Memory B cell (primary cell): ENCODE measurements around the gene CD99L2.

Experiments
- ATAC-seq: fragments of 150-1000 bp; cut with Tn5 transposase; 2 replicates; pipeline ENCODE4 v1.10.0; 2021; ENCODE audit warnings: low read depth, mild to moderate bottlenecking, moderate library complexity
- DNase-seq, 2 donors: peaks; one replicate each; pipeline ENCODE4 v3.0.0; 2022; ENCODE audit warnings: low spot score in 2 of 2
- H3K27ac Mint-ChIP-seq: one replicate; pipeline ENCODE4 v1.8.0; 2022; ENCODE audit warnings: mild to moderate bottlenecking, moderate library complexity, mixed read lengths
- H3K27me3 Mint-ChIP-seq: one replicate; pipeline ENCODE4 v1.8.0; 2022; ENCODE audit warnings: mixed read lengths
- H3K36me3 Mint-ChIP-seq: one replicate; pipeline ENCODE4 v1.8.0; 2022; ENCODE audit warnings: mild to moderate bottlenecking, mixed read lengths
- H3K4me1 Mint-ChIP-seq: one replicate; pipeline ENCODE4 v1.8.0; 2022; ENCODE audit warnings: mixed read lengths
- H3K4me3 Mint-ChIP-seq: one replicate; pipeline ENCODE4 v1.8.0; 2022; ENCODE audit warnings: mild to moderate bottlenecking, moderate library complexity, mixed read lengths
- H3K9me3 Mint-ChIP-seq: one replicate; pipeline ENCODE4 v1.8.0; 2022; ENCODE audit warnings: mixed read lengths

The CD99L2 gene

DNA sequence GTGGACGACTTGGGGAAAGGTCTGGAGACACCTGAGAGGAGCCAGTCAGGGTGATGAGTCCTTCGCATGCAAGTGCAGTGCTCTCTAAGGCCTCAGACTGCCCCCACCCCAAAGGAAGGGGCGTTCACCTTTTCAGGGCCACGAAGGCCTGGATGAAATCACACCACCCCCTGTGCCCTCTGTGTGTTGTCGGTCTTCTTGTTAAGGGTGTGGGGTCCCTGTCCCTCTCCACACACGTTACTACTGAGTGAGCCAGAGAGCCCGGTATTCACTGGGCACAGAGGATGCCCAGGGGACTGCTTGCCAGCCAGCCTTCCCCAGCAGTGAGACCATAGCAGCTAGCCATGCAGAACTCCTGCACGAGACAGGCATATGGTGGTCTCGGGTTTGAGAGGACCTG lies 133.2 kb downstream of the CD99L2 start:
- Mint-ChIP-seq H3K36me3 (peaks cover 2% of the 10 kb centered on the region), H3K27me3 (no peaks in the 10 kb centered on the region), H3K9me3 (no peaks in the 10 kb centered on the region), H3K4me3 (no peak overlapping the region), H3K4me1 (no peaks in the 10 kb centered on the region), H3K27ac (no peak overlapping the region)
- DNase-seq (no peak), ATAC-seq (no peak)

DNA sequence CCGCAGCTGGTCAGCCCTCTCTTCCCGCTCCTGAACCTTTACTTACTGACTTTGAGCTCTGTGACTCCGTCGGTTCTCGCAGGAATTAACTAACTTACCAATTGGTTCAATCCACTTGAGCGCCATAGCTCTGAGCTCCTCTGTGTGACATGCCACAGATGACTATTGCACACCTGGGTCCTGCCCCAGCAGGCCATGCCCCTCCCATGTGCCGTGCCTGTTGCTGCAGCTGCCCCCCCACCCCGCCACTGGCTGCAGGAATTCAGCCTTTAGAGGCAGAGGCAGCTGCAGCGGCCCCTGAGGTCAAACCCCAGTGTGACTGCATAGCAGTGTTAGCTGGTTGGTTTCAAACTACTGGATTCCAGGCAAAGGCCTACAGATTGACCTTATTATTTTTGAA lies 134.7 kb downstream of the CD99L2 start:
- no peak for ATAC-seq
- no peak overlapping the region for H3K27ac Mint-ChIP-seq
- H3K36me3 Mint-ChIP-seq = peaks cover 2% of the 10 kb centered on the region
- no peaks in the 10 kb centered on the region for H3K9me3 Mint-ChIP-seq
- no peaks in the 10 kb centered on the region for H3K27me3 Mint-ChIP-seq
- no peaks in the 10 kb centered on the region for H3K4me1 Mint-ChIP-seq
- DNase-seq = no peak
- H3K4me3 Mint-ChIP-seq = no peak overlapping the region

DNA sequence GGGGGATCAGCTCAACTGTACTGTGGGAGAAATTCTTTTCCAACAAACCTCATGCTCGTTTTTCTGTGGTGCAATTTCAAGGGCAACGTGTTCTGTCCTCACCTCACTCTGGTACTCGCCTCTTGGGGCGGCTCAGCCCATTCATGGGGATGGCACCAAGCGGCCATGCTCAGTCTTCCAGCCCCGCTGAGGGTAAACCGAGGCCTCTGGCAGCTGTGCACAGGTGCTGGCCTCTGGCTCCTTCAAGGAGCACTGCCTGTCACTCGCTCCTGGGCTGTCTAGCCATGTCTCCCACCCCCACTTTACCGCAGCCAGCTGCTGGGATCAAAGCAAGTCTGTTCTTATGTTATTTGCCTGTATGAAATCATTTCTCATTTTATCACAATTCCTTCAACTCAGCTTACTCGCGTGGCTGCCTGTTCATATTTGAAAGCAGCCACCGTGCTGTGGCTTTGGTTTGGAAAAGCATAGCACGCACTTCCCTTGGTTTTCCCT lies 135.1 kb downstream of the CD99L2 start:
- H3K9me3 Mint-ChIP-seq = no peaks in the 10 kb centered on the region
- no peaks in the 10 kb centered on the region for H3K4me1 Mint-ChIP-seq
- H3K4me3 Mint-ChIP-seq = no peak overlapping the region
- ATAC-seq (no peak), DNase-seq (no peak)
- no peak overlapping the region for H3K27ac Mint-ChIP-seq
- peaks cover 2% of the 10 kb centered on the region for H3K36me3 Mint-ChIP-seq
- H3K27me3 Mint-ChIP-seq = no peaks in the 10 kb centered on the region

DNA sequence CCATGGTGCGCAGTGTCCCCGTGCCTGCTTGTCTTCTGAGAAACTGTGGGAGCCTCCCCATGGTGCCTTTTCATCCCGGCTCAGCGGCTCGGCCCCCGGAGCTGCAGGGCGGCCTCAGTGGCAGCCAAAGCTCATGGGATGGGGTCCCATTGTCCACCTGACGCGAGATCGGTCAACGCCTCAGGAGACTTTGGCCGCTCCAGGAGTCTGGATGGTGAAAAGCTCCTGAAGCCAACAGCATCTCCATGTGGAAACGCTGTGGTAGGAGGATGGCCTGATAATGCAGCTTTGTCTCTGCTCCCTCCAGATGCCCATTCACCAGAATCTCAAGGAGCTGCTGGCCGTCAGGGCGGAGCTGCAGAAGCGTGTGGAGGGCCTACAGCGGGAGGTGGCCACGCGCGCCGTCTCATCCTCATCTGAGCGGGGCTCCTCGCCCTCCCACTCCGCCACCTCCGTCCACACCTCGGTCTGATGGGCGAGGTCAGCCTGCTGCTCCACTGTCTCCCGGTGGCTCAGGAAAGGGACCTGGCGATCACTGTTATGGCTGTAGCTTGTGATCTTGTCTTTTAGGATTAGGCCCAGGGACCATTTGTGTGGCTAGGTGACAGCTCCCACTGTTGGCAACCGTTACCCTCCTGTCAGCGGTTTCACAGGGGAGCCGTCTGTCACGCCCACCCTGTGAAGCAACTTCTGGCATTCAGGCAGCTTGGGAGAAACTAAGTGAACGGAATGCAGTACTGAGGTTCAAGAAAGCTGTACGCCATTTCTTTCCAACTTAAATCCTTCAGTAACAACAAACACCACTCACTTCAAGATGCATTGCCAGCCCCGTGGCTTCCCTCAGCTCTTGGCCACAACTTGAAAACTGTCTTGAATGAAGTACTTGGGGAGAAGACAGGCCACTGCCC lies 136.0 kb downstream of the CD99L2 start:
- Mint-ChIP-seq H3K27ac (no peak overlapping the region), H3K36me3 (peaks cover 5% of the 10 kb centered on the region), H3K4me3 (no peak overlapping the region), H3K27me3 (no peaks in the 10 kb centered on the region), H3K4me1 (peaks cover 2% of the 10 kb centered on the region), H3K9me3 (no peaks in the 10 kb centered on the region)
- ATAC-seq (no peak), DNase-seq (no peak)

DNA sequence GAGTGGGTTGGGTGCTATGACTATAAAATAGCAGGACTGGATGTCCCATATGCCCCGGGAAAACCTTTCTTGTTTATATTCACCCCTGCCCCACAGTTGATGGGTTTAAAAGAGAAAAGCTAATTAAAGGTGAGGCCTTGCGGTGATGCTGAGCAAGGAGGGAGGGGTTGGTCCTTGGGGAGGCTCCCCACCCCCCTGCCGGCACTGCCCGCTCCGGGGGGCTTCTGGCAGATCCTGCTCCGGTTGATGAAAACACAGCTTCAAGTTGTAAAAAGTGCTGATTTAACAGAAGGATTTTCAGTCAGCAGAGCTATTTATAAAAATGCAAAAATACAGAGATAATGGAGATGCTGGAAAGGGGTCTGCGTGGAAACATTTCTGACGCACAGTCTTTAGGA lies 136.7 kb downstream of the CD99L2 start:
- no peak for DNase-seq
- H3K27me3 Mint-ChIP-seq = no peaks in the 10 kb centered on the region
- peaks cover 2% of the 10 kb centered on the region for H3K4me1 Mint-ChIP-seq
- H3K27ac Mint-ChIP-seq = no peak overlapping the region
- no peaks in the 10 kb centered on the region for H3K9me3 Mint-ChIP-seq
- ATAC-seq = no peak
- peaks cover 9% of the 10 kb centered on the region for H3K36me3 Mint-ChIP-seq
- no peak overlapping the region for H3K4me3 Mint-ChIP-seq

DNA sequence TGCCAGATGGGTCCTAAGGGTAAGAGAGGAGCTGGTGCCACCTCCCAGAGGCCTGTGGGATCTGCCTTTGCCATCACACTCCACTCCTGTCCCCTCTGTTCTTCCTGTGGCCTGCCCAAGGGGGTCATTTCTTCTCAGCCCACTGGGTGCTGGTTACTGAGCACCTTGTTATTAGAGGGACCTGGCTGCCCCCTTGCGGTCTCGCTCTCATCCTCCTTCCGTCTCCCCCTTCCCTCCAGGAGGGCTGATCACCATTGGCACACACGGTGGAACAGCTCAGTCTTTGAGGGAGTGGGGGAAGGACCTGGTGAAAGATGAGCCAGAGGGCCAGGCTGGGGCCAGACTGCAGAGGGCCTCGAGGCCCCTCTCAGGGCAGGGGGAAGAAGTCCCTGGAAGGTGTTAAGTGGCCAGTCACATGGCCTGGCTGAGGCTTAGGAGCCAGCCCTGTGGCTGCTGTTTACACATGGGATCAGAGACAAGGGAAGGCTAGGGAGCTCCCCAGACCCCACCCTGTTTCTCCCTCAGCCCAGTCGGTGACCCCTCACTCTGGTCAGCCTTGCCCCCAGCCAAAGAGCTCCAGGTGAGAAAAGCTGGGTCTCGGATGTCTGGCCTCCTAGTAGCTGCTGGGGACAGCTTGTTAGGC lies 137.2 kb downstream of the CD99L2 start:
- peaks cover 2% of the 10 kb centered on the region for H3K4me1 Mint-ChIP-seq
- no peaks in the 10 kb centered on the region for H3K27me3 Mint-ChIP-seq
- peaks cover 9% of the 10 kb centered on the region for H3K36me3 Mint-ChIP-seq
- no peak for DNase-seq
- no peaks in the 10 kb centered on the region for H3K9me3 Mint-ChIP-seq
- no peak for ATAC-seq
- H3K4me3 Mint-ChIP-seq = no peak overlapping the region
- H3K27ac Mint-ChIP-seq = no peak overlapping the region

DNA sequence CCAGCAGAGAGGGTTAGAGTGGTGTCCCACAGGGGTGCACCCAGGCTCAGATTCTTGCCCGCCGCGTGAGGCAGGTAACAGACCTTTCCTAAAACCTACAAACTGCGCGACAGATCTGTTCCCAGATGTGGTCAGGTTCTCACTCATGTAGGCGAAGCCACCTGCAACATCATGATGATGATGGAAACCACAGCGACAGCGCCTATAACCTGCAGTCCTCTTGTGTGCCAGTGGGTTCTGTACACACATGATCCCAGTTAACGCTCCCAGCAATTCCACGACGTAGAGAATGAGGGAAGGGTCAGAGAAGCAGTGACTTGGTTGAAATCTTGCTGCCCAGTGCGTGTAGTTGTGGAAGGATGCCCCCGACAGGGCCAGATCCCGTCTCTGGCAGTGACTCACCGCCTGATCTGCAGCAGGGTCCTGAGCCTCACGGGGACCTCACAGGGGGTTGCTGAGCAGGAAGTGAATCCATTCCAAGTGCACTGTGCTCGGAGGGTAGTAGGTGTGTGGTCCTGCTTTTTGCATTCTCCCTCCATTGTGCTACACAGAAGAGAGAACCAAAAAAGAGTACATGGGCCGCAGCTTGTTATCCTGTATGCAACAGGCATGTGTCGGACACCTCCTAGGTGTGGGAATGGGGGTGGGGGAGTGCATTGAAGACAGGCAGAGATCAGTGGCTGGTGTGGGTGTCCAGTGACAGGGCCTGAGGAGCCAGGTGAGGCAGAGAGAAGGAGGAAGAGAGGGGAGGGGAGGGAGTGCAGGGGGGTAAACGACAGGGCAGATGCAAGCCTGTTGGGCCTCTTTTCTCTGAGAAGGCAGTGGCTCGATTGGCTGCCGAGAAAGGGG lies 138.7 kb downstream of the CD99L2 start:
- Mint-ChIP-seq H3K4me1 (peaks cover 2% of the 10 kb centered on the region), H3K27me3 (no peaks in the 10 kb centered on the region), H3K36me3 (peaks cover 9% of the 10 kb centered on the region), H3K27ac (peak overlapping the region; percentile 72), H3K4me3 (no peak overlapping the region), H3K9me3 (no peaks in the 10 kb centered on the region)
- ATAC-seq = no peak
- DNase-seq = no peak

DNA sequence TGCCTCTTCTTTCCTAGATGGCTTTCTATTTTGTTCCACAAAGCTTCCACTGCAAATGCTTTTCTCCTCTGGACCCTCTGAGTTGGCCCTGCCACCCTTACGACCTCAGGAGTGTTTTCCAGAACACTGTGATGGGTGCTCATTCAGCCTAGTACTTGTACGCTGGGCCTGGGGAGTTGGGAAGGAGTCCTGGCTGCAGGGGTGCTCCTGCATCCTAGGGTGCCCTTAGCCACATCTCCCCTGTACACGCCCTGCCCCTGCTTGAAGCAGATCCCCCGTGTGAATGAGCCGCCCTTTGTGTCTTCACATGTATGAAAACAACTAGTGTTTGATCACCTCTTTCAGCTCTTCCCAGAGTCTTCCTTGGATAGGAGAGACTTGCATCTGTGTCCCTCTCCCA lies 141.1 kb downstream of the CD99L2 start:
- Mint-ChIP-seq H3K9me3 (no peaks in the 10 kb centered on the region), H3K4me1 (peaks cover 2% of the 10 kb centered on the region), H3K27ac (peak overlapping the region; percentile 62), H3K27me3 (no peaks in the 10 kb centered on the region), H3K36me3 (peaks cover 10% of the 10 kb centered on the region), H3K4me3 (no peak overlapping the region)
- DNase-seq (no peak), ATAC-seq (no peak)

DNA sequence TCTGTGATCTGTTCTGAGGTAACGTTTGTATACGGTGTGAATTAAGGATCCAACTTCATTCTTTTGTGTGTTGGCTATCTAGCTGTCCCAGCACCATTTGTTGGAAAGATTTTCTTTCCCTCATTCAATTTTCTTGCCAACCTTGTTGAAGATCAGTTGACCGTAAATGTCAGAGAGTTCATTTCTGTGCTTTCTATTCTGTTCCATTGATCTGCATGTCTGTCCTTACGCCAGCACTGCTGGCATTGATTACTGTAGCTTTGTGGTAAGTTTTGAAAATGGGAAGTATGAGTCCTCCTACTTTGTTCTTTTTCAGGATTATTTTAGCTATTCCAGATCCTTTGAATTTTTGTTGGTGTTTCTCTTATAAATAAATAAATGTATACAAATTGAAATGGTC lies 144.5 kb downstream of the CD99L2 start:
- peaks cover 22% of the 10 kb centered on the region for H3K36me3 Mint-ChIP-seq
- H3K4me1 Mint-ChIP-seq = peaks cover 2% of the 10 kb centered on the region
- no peak for DNase-seq
- no peak for ATAC-seq
- H3K27ac Mint-ChIP-seq = no peak overlapping the region
- no peak overlapping the region for H3K4me3 Mint-ChIP-seq
- no peaks in the 10 kb centered on the region for H3K9me3 Mint-ChIP-seq
- H3K27me3 Mint-ChIP-seq = no peaks in the 10 kb centered on the region

DNA sequence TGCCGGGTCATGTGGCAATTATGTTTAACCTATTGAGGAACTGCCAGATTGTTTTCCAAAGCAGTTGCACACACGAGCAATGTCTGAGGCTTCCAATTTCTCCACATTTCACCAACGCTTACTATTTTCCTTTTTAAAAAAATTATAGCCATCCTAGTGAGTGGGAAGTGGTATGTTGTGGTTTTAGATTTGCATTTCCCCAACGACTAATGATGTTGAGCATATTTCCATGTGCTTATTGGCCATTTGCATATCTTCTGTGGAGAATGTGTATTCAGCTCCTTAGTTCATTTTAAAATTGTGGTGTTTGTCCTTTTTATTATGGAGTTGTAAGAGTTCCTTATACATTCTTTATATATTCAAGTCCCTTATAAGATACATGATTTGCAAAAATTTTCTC lies 145.1 kb downstream of the CD99L2 start:
- H3K27ac Mint-ChIP-seq = peak overlapping the region; percentile 45
- no peak for DNase-seq
- H3K27me3 Mint-ChIP-seq = no peaks in the 10 kb centered on the region
- H3K4me3 Mint-ChIP-seq = no peak overlapping the region
- peaks cover 2% of the 10 kb centered on the region for H3K4me1 Mint-ChIP-seq
- ATAC-seq = no peak
- H3K36me3 Mint-ChIP-seq = peaks cover 22% of the 10 kb centered on the region
- no peaks in the 10 kb centered on the region for H3K9me3 Mint-ChIP-seq

DNA sequence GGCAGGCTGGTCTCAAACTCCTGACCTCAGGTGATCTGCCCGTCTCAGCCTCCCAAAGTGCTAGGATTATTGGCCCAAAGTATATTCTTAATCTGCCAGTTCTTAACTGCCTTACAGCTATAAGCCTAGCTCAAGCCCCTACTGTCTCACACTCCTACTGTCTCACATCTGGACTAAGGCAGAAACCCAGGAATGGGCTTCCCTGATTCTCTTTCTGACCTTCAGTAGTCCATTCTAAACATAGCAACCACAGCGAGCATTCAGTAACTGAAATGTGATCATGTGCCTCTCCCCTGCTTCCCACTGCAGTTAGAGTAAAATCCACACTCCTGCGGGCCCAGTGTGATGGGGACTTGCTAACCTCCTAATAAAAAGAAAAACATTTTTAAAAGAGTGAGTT lies 146.3 kb downstream of the CD99L2 start:
- no peak for DNase-seq
- H3K27me3 Mint-ChIP-seq = no peaks in the 10 kb centered on the region
- H3K27ac Mint-ChIP-seq = no peak overlapping the region

DNA sequence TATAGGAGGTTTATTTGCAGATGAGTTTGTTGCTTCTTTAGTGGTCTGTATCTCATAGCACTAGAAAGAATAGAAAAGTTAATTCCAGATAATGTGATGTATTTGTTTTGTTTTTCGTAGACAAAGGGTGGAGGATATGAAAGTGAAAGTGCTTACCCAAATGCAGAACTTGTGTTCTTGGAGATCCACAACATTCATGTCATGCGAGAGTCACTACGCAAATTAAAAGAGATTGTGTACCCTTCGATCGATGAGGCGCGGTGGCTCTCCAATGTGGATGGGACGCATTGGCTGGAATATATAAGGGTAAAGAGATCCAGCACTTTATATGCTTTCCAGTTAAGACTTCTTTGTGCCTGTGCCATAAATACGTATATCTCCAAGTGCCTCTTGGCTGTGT lies 162.0 kb downstream of the CD99L2 start:
- ATAC-seq (peak; percentile 95), DNase-seq (peak in 1 of 2 donors; percentile 9)
- H3K4me1 Mint-ChIP-seq = peaks cover 21% of the 10 kb centered on the region
- peak overlapping the region; percentile 75 for H3K4me3 Mint-ChIP-seq
- peak overlapping the region; percentile 99 for H3K27ac Mint-ChIP-seq
- H3K27me3 Mint-ChIP-seq = no peaks in the 10 kb centered on the region
- no peaks in the 10 kb centered on the region for H3K9me3 Mint-ChIP-seq
- H3K36me3 Mint-ChIP-seq = peaks cover 42% of the 10 kb centered on the region

More for the DNA sequence above, 146.3 kb downstream of the CD99L2 start:
- Mint-ChIP-seq H3K4me1 (no peaks in the 10 kb centered on the region), H3K4me3 (no peak overlapping the region), H3K36me3 (peaks cover 17% of the 10 kb centered on the region), H3K9me3 (no peaks in the 10 kb centered on the region)
- ATAC-seq = no peak

DNA sequence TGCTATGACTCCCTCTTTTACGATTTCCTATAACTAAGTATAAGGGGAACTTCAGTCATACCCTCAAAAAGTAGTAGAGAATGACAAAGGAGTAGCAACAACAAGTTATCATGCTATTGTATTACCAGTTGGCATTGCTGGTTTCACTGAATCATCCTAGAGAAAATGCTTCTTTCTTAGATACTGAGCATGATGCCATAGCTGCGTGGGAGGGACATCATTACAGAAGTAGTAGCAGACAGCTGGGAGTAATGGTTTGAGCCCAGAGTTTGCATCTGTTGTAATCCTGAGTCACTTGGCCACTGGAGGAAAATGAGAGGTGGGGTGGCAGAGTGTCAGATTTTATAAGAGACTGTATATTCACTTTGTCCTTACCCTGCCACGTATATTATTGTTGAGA lies 166.7 kb downstream of the CD99L2 start:
- Mint-ChIP-seq H3K4me3 (no peak overlapping the region), H3K27ac (peak overlapping the region; percentile 77), H3K4me1 (peaks cover 17% of the 10 kb centered on the region), H3K36me3 (peaks cover 32% of the 10 kb centered on the region), H3K27me3 (no peaks in the 10 kb centered on the region), H3K9me3 (no peaks in the 10 kb centered on the region)
- DNase-seq (no peak), ATAC-seq (no peak)

DNA sequence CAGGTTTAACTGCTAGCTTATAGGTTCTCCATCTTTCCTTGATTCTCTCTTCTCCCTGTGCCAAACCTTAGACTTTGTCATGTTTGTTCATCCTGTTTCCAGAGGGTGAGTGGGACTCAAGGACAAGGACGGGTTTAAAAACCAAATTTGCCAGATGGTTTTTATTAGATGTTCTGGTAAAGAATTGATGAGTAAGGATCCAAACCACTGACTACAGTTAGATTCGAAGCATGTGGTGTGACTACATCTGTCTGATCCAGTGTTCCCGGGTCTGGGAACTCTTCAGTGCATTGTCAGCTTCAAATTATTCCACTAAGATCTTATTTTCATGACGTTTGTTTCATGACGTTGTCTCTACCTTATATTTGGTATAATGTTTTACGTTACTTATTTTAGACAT lies 167.7 kb downstream of the CD99L2 start:
- DNase-seq (no peak), ATAC-seq (no peak)
- Mint-ChIP-seq H3K27me3 (no peaks in the 10 kb centered on the region), H3K9me3 (no peaks in the 10 kb centered on the region), H3K36me3 (peaks cover 29% of the 10 kb centered on the region), H3K4me1 (peaks cover 14% of the 10 kb centered on the region), H3K27ac (no peak overlapping the region), H3K4me3 (no peak overlapping the region)
